Muscle layer of colon (tissue), 2 donors: ENCODE measurements around the gene LSAMP.
"Not testable (repeated sequence)": the region's sequence is repeated elsewhere in the genome, so short reads cannot be mapped to it uniquely, and the experiment has no call there.

Source experiments
- H3K27ac ChIP-seq: one replicate; pipeline ENCODE4 v1.7.0; 2013; ENCODE audit warnings: low read depth, mild to moderate bottlenecking, low read length, moderate library complexity
- H3K27me3 ChIP-seq, 2 donors: one replicate each; pipeline ENCODE4 v1.7.0; 2013; ENCODE audit warnings: low read length in 2 of 2, mild to moderate bottlenecking in 2 of 2; ENCODE audit not compliant: insufficient read depth in 2 of 2, control insufficient read depth in 1 of 2
- H3K36me3 ChIP-seq: one replicate; pipeline ENCODE4 v1.7.0; 2013; ENCODE audit warnings: mild to moderate bottlenecking, low read length; ENCODE audit not compliant: insufficient read depth
- H3K4me1 ChIP-seq: one replicate; pipeline ENCODE4 v1.7.0; 2013; ENCODE audit warnings: mild to moderate bottlenecking, low read length; ENCODE audit not compliant: insufficient read depth
- H3K4me3 ChIP-seq, 2 donors: one replicate each; pipeline ENCODE4 v1.7.0; 2013; ENCODE audit warnings: low read length in 2 of 2, low read depth in 1 of 2, mild to moderate bottlenecking in 1 of 2, moderate library complexity in 1 of 2
- H3K9ac ChIP-seq: one replicate; pipeline ENCODE4 v1.7.0; 2013; ENCODE audit warnings: low read length
- H3K9me3 ChIP-seq: one replicate; pipeline ENCODE4 v1.7.0; 2013; ENCODE audit warnings: mild to moderate bottlenecking, low read length
- donor health status: abdominal sarcoma.
- donor health status: Adenocarcinoma of cecum.

LSAMP gene

GRCh38 chr3:116233711-116234357, 211.5 kb downstream of the LSAMP start:
- Histone ChIP-seq H3K9ac (no peak overlapping the region), H3K4me1 (peaks cover 24% of the 10 kb centered on the region), H3K27me3 (no peaks in the 10 kb centered on the region), H3K27ac (no peak overlapping the region), H3K36me3 (no peaks in the 10 kb centered on the region), H3K4me3 (no peak overlapping the region), H3K9me3 (no peaks in the 10 kb centered on the region)

GRCh38 chr3:116230431-116231020, 214.8 kb downstream of the LSAMP start:
- Histone ChIP-seq H3K4me3 (no peak overlapping the region), H3K27me3 (no peaks in the 10 kb centered on the region), H3K9ac (no peak overlapping the region), H3K27ac (no peak overlapping the region), H3K36me3 (no peaks in the 10 kb centered on the region), H3K9me3 (no peaks in the 10 kb centered on the region), H3K4me1 (peaks cover 19% of the 10 kb centered on the region)

GRCh38 chr3:116226266-116226665, 219.0 kb downstream of the LSAMP start:
- H3K9ac ChIP-seq, result no peak overlapping the region
- H3K9me3 ChIP-seq, result no peaks in the 10 kb centered on the region
- H3K27ac ChIP-seq, result no peak overlapping the region
- no peaks in the 10 kb centered on the region for H3K27me3 ChIP-seq
- peaks cover 13% of the 10 kb centered on the region for H3K4me1 ChIP-seq
- no peak overlapping the region for H3K4me3 ChIP-seq
- no peaks in the 10 kb centered on the region for H3K36me3 ChIP-seq

- no peaks in the 10 kb centered on the region for H3K9me3 ChIP-seq
- H3K9ac ChIP-seq, result no peak overlapping the region
- no peaks in the 10 kb centered on the region for H3K4me1 ChIP-seq
- no peak overlapping the region for H3K27ac ChIP-seq
- no peak overlapping the region for H3K4me3 ChIP-seq
- no peaks in the 10 kb centered on the region for H3K27me3 ChIP-seq
- H3K36me3 ChIP-seq, result no peaks in the 10 kb centered on the region
Measured at GRCh38 chr3:116216761-116217160, 228.5 kb downstream of the LSAMP start.

GRCh38 chr3:116211901-116212300, 233.4 kb downstream of the LSAMP start:
- no peak overlapping the region for H3K4me3 ChIP-seq
- H3K27ac ChIP-seq, result no peak overlapping the region
- H3K4me1 ChIP-seq, result no peaks in the 10 kb centered on the region
- no peak overlapping the region for H3K9ac ChIP-seq
- no peaks in the 10 kb centered on the region for H3K36me3 ChIP-seq
- no peaks in the 10 kb centered on the region for H3K27me3 ChIP-seq
- H3K9me3 ChIP-seq, result no peaks in the 10 kb centered on the region

- not testable (repeated sequence) for H3K9me3 ChIP-seq, H3K4me1 ChIP-seq, H3K36me3 ChIP-seq, H3K27ac ChIP-seq, H3K4me3 ChIP-seq, H3K27me3 ChIP-seq, H3K9ac ChIP-seq
Measured at GRCh38 chr3:116208830-116209229, 236.5 kb downstream of the LSAMP start.

- H3K4me1 ChIP-seq, result no peaks in the 10 kb centered on the region
- no peaks in the 10 kb centered on the region for H3K9me3 ChIP-seq
- H3K27ac ChIP-seq, result no peak overlapping the region
- H3K36me3 ChIP-seq, result no peaks in the 10 kb centered on the region
- no peak overlapping the region for H3K9ac ChIP-seq
- no peak overlapping the region for H3K4me3 ChIP-seq
- H3K27me3 ChIP-seq, result no peaks in the 10 kb centered on the region
Measured at GRCh38 chr3:116200956-116201690, 244.2 kb downstream of the LSAMP start.

GRCh38 chr3:116199063-116199462, 246.2 kb downstream of the LSAMP start:
- no peaks in the 10 kb centered on the region for H3K36me3 ChIP-seq
- no peak overlapping the region for H3K27ac ChIP-seq
- H3K9ac ChIP-seq, result no peak overlapping the region

GRCh38 chr3:116198087-116198486, 247.2 kb downstream of the LSAMP start:
- no peak overlapping the region for H3K4me3 ChIP-seq
- no peaks in the 10 kb centered on the region for H3K4me1 ChIP-seq
- H3K27ac ChIP-seq, result no peak overlapping the region
- H3K9ac ChIP-seq, result no peak overlapping the region
- no peaks in the 10 kb centered on the region for H3K9me3 ChIP-seq
- no peaks in the 10 kb centered on the region for H3K36me3 ChIP-seq
- no peaks in the 10 kb centered on the region for H3K27me3 ChIP-seq

More at GRCh38 chr3:116199063-116199462, 246.2 kb downstream of the LSAMP start:
- Histone ChIP-seq H3K9me3 (no peaks in the 10 kb centered on the region), H3K4me3 (no peak overlapping the region), H3K4me1 (no peaks in the 10 kb centered on the region), H3K27me3 (no peaks in the 10 kb centered on the region)

GRCh38 chr3:116192464-116192863, 252.8 kb downstream of the LSAMP start:
- Histone ChIP-seq H3K4me1 (no peaks in the 10 kb centered on the region), H3K36me3 (no peaks in the 10 kb centered on the region)

GRCh38 chr3:116191409-116191808, 253.9 kb downstream of the LSAMP start:
- no peaks in the 10 kb centered on the region for H3K4me1 ChIP-seq
- H3K27ac ChIP-seq, result no peak overlapping the region
- H3K9ac ChIP-seq, result no peak overlapping the region
- no peaks in the 10 kb centered on the region for H3K36me3 ChIP-seq
- no peak overlapping the region for H3K4me3 ChIP-seq
- H3K9me3 ChIP-seq, result no peaks in the 10 kb centered on the region
- H3K27me3 ChIP-seq, result no peaks in the 10 kb centered on the region

More at GRCh38 chr3:116192464-116192863, 252.8 kb downstream of the LSAMP start:
- no peaks in the 10 kb centered on the region for H3K27me3 ChIP-seq
- no peak overlapping the region for H3K9ac ChIP-seq
- no peaks in the 10 kb centered on the region for H3K9me3 ChIP-seq
- H3K27ac ChIP-seq, result no peak overlapping the region
- no peak overlapping the region for H3K4me3 ChIP-seq
